BE2C (cell line): Measurements from ENCODE around the gene MEX3C.

Source experiments
- DNase-seq: peaks from one replicate; pipeline ENCODE4 v3.0.0-alpha.2; 2020
- H3K27me3 ChIP-seq: fragments of 250-450 bp; sonication (Bioruptor Pico); 2 replicates; pipeline ENCODE4 v1.5.1; 2020; ENCODE audit warnings: mild to moderate bottlenecking
- H3K36me3 ChIP-seq: fragments of 250-450 bp; sonication (Bioruptor Pico); 2 replicates; pipeline ENCODE4 v1.5.1; 2020; ENCODE audit warnings: mild to moderate bottlenecking
- H3K4me1 ChIP-seq: fragments of 250-450 bp; sonication (Bioruptor Pico); 2 replicates; pipeline ENCODE4 v1.5.1; 2020
- H3K4me3 ChIP-seq: 2 replicates; pipeline ENCODE4 v1.5.1; 2011; ENCODE audit warnings: low read depth, low read length
- H3K9me3 ChIP-seq: fragments of 250-450 bp; sonication (Bioruptor Pico); 2 replicates; pipeline ENCODE4 v1.5.1; 2020
- CTCF ChIP-seq: IDR thresholded peaks from 2 replicates; pipeline ENCODE4 v1.5.1; 2012; ENCODE audit warnings: mild to moderate bottlenecking, low read depth, low read length

MEX3C gene

DNA sequence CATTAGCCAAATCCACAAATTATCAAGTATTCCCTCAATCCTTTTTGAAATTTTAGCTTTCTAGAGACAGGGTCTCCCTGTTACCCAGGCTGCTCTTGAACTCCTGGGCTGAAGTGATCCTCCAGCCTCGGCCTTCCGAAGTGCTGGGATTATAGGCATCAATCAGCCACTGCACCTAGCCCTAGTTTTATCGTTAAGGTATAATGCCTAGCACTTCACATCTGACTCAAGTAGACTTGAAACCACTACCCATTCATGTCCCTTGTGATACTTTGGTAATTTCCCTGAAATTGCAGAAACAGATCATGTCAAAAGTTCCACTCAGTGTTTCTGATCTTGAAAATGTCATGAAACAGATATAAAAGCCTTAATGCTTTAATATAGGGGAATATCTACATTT is 26.3 kb downstream of the MEX3C start:
- H3K36me3 ChIP-seq: peaks cover 1% of the 10 kb centered on the region
- no peak overlapping the region for H3K4me3 ChIP-seq
- DNase-seq: no peak
- no peaks in the 10 kb centered on the region for H3K4me1 ChIP-seq
- no peaks in the 10 kb centered on the region for H3K27me3 ChIP-seq
- TF ChIP-seq CTCF: no peak
- no peaks in the 10 kb centered on the region for H3K9me3 ChIP-seq

DNA sequence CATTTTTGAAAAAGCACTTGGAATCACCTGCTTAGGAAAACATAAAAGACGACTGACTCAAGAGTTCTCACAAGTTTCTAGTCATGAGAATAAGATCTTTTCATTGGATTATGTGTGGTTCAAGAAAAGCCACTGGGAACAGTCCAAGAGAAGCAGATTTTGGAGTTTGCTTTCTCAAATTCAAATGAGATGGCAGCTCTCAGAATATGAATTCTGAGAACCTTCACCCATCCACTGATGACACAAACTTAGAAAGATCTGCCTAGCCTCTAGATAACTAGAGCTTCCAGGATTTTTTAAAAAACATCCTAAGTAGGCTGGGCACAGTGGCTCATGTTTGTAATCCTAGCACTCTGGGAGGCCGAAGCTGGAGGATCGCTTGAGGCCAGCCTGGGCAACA is 26.8 kb downstream of the MEX3C start:
- Histone ChIP-seq H3K36me3 (no peaks in the 10 kb centered on the region), H3K4me1 (no peaks in the 10 kb centered on the region), H3K4me3 (no peak overlapping the region), H3K9me3 (no peaks in the 10 kb centered on the region), H3K27me3 (no peaks in the 10 kb centered on the region)
- DNase-seq: no peak
- no peak for TF ChIP-seq CTCF

DNA sequence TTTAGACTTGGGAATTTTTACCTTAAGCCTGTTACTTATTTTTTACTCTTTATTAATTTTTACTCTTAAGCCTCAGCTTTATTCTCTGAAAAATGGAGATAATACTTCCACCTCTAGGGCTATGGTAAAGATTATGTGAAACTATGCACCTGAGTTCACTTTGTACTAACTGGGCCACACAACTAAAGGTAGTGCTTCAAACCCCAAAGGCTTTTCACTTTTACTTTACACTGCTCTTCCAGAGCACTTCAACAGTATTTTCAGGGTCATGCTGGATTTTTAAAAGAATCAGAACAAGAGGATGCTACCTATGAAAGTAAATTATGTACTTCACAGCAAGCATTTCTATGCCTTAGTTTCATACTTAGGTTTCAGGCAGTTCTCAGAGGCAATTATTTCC is 27.8 kb downstream of the MEX3C start:
- no peaks in the 10 kb centered on the region for H3K4me1 ChIP-seq
- no peaks in the 10 kb centered on the region for H3K36me3 ChIP-seq
- H3K27me3 ChIP-seq: no peaks in the 10 kb centered on the region
- DNase-seq: no peak
- TF ChIP-seq CTCF: no peak
- H3K9me3 ChIP-seq: no peaks in the 10 kb centered on the region
- no peak overlapping the region for H3K4me3 ChIP-seq

DNA sequence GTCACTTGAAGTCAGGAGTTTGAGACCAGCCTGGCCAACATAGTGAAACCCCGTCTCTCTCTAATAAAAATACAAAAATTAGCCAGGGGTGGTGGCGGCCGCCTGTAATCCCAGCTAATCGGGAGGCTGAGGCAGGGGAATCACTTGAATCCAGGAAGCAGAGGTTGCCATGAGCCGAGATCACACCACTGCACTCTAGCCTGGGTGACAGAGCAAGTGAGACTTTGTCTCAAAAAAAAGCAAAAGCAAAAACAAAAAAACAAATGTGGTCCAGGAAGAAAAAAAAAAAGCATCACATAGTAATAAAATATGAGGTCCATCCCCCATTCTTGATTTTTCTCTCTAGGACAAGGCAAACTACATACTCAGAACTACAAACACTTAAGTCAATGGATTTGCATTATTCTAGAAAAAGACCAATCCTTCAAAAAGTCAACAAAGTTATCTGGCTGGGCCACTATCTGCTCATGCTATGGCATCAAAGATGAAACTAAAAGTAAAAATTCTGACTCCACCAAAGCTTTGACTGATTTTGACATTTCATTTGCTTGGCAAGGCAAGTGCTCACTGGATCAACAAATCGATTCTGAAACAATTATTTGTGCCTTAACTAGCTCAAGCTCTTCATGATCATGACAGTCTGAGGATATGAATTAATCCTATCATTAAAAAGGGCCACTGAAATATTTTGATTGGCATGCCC is 28.4 kb downstream of the MEX3C start:
- Histone ChIP-seq H3K4me1 (no peaks in the 10 kb centered on the region), H3K36me3 (no peaks in the 10 kb centered on the region), H3K27me3 (no peaks in the 10 kb centered on the region), H3K4me3 (no peak overlapping the region), H3K9me3 (no peaks in the 10 kb centered on the region)
- no peak for TF ChIP-seq CTCF
- DNase-seq: no peak

GRCh38 chr18:51168026-51168742 is 29.3 kb downstream of the MEX3C start:
- no peak for DNase-seq
- Histone ChIP-seq H3K4me1 (no peaks in the 10 kb centered on the region), H3K27me3 (no peaks in the 10 kb centered on the region), H3K36me3 (no peaks in the 10 kb centered on the region), H3K9me3 (no peaks in the 10 kb centered on the region), H3K4me3 (no peak overlapping the region)
- no peak for TF ChIP-seq CTCF

DNA sequence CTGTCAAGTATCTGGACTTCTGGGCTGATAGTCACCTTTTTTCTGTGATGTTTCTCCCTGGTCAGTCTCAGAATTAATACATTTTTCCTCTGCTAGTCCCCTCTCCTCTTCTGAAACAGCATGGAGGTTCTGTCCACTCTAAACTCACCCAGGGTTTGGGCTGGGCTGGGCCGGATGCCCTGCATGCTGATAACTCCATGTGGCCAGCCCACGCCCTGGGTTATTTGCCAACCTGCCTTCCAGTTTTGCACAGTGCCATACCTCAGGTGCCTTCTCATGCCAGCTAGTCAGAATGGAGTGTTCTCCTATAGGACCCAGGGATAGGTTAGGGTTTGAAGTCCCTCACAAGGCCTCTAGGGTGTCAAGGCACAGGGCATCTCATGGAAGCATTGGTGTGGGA is 32.2 kb downstream of the MEX3C start:
- no peaks in the 10 kb centered on the region for H3K36me3 ChIP-seq
- no peak for TF ChIP-seq CTCF

More for the DNA sequence above, 32.2 kb downstream of the MEX3C start:
- no peak overlapping the region for H3K4me3 ChIP-seq
- no peaks in the 10 kb centered on the region for H3K9me3 ChIP-seq
- H3K4me1 ChIP-seq: no peaks in the 10 kb centered on the region
- no peaks in the 10 kb centered on the region for H3K27me3 ChIP-seq
- no peak for DNase-seq
